Stimulated activated naive CD8-positive, alpha-beta T cell treated with anti-CD3 and anti-CD28 coated beads, Interleukin-15, Interleukin-2, amounts not matched to agents 100 ng/mL and 50 ng/mL, for 24 hours (primary cell): ENCODE measurements around the gene URB1.
"Not testable (repeated sequence)": the region's sequence is repeated elsewhere in the genome, so short reads cannot be mapped to it uniquely, and the experiment has no call there.

Experiments
- H3K27ac Mint-ChIP-seq: one replicate; pipeline ENCODE4 v1.8.0; 2021; ENCODE audit warnings: mild to moderate bottlenecking, mixed read lengths
- H3K27me3 Mint-ChIP-seq: one replicate; pipeline ENCODE4 v1.8.0; 2021; ENCODE audit warnings: mixed read lengths
- H3K36me3 Mint-ChIP-seq: one replicate; pipeline ENCODE4 v1.8.0; 2021; ENCODE audit warnings: low read depth, mixed read lengths
- H3K4me1 Mint-ChIP-seq: one replicate; pipeline ENCODE4 v1.8.0; 2021; ENCODE audit warnings: low read depth, mixed read lengths
- H3K4me3 Mint-ChIP-seq: one replicate; pipeline ENCODE4 v1.8.0; 2021; ENCODE audit warnings: mild to moderate bottlenecking, mixed read lengths
- H3K9me3 Mint-ChIP-seq: one replicate; pipeline ENCODE4 v1.8.0; 2021; ENCODE audit warnings: mixed read lengths

URB1 gene

DNA sequence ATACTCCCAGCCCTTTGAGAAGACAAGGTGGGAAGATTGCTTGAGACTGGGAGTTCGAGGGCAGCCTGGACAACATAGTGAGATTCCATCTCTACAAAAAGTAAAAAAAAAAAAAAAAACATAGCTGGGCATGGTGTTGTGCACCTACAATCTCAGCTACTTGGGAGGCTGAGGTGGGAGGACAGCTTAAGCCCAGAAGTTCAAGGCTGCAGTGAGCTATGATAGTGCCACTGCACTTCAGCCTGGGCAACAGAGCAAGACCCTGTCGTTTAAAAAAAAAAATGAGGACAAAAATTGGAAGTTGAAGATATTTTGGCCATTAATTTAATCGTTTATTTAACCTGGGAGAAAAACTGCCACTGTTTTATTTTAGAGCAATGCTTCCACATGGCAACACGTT is 1.1 kb downstream of the URB1 start:
- peaks cover 64% of the 10 kb centered on the region for H3K4me1 Mint-ChIP-seq
- H3K4me3 Mint-ChIP-seq: peak overlapping the region; percentile 94
- H3K27me3 Mint-ChIP-seq: peaks cover 8% of the 10 kb centered on the region
- H3K9me3 Mint-ChIP-seq: no peaks in the 10 kb centered on the region
- peak overlapping the region; percentile 80 for H3K27ac Mint-ChIP-seq
- peaks cover 41% of the 10 kb centered on the region for H3K36me3 Mint-ChIP-seq

DNA sequence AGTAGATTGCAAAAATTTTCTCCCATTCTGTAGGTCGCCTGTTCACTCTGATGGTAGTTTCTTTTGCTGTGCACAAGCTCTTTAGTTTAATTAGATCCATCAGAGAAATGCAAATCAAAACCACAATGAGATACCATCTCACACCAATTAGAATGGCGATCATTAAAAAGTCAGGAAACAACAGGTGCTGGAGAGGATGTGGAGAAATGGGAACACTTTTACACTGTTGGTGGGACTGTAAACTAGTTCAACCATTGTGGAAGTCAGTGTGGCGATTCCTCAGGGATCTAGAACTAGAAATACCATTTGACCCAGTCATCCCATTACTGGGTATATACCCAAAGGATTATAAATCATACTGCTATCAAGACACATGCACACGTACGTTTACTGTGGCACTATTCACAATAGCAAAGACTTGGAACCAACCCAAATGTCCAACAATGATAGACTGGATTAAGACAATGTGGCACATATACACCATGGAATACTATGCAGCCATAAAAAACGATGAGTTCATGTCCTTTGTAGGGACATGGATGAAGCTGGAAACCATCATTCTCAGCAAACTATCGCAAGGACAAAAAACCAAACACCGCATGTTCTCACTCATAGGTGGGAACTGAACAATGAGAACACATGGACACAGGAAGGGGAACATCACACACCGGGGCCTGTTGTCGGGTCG is 2.1 kb downstream of the URB1 start:
- not testable (repeated sequence) for H3K9me3 Mint-ChIP-seq, H3K27me3 Mint-ChIP-seq
- H3K4me3 Mint-ChIP-seq: peak overlapping the region; percentile 94
- peak overlapping the region; percentile 49 for H3K27ac Mint-ChIP-seq
- H3K36me3 Mint-ChIP-seq: peaks cover 42% of the 10 kb centered on the region
- H3K4me1 Mint-ChIP-seq: peaks cover 74% of the 10 kb centered on the region

GRCh38 chr21:32389337-32390015 is 3.3 kb downstream of the URB1 start:
- Mint-ChIP-seq H3K27me3 (no peaks in the 10 kb centered on the region), H3K4me1 (peaks cover 82% of the 10 kb centered on the region), H3K36me3 (peaks cover 54% of the 10 kb centered on the region), H3K4me3 (peak overlapping the region; percentile 94), H3K9me3 (no peaks in the 10 kb centered on the region), H3K27ac (peak overlapping the region; percentile 49)

DNA sequence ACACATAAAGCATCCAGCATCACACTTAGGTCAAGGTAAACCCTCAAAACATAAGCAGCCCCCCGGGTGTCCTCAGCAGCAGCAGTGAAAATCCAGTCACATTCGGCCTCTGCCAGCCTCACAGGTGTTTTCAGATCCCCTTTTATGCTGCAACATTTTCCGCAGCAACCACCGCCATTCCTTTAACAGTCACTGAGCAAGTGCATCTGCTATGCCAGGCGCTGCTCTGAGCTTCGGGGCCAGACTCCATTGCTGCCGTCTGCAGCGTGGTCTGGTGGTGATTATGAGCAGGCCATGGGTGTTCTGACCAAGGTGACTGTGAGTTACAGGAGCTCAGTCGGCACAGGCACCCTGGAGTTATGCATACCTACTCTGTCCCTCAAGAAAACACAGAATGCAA is 4.5 kb downstream of the URB1 start:
- no peak overlapping the region for H3K4me3 Mint-ChIP-seq
- peaks cover 66% of the 10 kb centered on the region for H3K36me3 Mint-ChIP-seq
- no peaks in the 10 kb centered on the region for H3K27me3 Mint-ChIP-seq
- peaks cover 73% of the 10 kb centered on the region for H3K4me1 Mint-ChIP-seq
- no peaks in the 10 kb centered on the region for H3K9me3 Mint-ChIP-seq
- no peak overlapping the region for H3K27ac Mint-ChIP-seq

DNA sequence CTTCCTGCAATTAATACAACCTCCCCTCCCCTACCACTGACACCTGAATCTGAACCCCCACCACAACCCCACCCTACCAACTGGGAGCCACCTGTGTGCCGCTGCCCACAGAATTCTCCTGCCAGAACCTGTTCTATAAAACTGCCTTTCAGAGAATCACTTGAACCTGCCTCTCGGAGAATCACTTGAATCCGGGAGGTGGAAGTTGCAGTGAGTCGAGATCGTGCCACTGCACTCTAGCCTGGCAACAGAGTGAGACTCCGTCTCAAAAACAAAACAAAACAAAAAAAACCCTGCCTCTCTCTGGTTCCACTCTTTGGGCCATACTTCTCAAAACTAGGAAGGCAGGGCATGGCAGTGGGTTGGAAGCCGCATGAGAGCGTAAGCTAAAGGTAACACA is 5.7 kb downstream of the URB1 start:
- Mint-ChIP-seq H3K27me3 (no peaks in the 10 kb centered on the region), H3K36me3 (peaks cover 77% of the 10 kb centered on the region), H3K4me3 (no peak overlapping the region), H3K4me1 (peaks cover 71% of the 10 kb centered on the region), H3K9me3 (no peaks in the 10 kb centered on the region), H3K27ac (no peak overlapping the region)

DNA sequence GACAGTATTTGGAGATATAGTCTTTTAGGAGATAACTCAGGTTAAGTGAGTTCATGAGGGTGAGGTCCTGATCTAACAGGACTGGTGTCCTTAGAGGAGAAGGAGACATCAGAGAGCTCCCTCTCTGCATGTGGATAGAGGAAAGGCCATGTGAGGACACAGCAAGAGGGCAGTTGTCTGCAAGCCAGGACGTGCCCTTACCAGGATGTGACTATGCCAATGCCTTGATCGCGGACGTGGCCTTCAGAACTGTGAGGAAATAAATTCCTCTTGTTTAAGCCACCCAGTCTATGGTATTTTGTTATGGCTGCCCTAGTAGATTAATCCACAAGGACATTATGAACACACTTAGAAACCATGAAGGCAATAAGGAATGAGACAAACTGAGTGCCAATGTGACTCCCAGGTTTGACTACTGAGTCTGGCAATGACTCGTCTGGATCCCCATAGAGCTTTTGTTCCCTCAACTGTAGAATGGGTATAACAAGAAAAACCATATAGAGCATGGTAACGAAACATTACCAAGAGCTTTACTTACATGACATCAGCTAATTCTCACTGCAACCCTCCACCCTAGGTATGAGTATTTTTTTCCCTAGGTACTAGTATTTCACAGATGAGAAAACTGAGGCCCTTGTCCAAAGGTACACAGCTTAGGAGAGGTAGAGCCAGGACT is 6.5 kb downstream of the URB1 start:
- Mint-ChIP-seq H3K36me3 (peaks cover 77% of the 10 kb centered on the region), H3K9me3 (no peaks in the 10 kb centered on the region), H3K27me3 (no peaks in the 10 kb centered on the region), H3K4me3 (no peak overlapping the region), H3K27ac (peak overlapping the region; percentile 31), H3K4me1 (peaks cover 67% of the 10 kb centered on the region)

GRCh38 chr21:32383812-32384211 is 9.0 kb downstream of the URB1 start:
- H3K4me1 Mint-ChIP-seq: peaks cover 42% of the 10 kb centered on the region
- no peaks in the 10 kb centered on the region for H3K27me3 Mint-ChIP-seq
- H3K27ac Mint-ChIP-seq: no peak overlapping the region
- peaks cover 81% of the 10 kb centered on the region for H3K36me3 Mint-ChIP-seq
- H3K9me3 Mint-ChIP-seq: no peaks in the 10 kb centered on the region
- no peak overlapping the region for H3K4me3 Mint-ChIP-seq

DNA sequence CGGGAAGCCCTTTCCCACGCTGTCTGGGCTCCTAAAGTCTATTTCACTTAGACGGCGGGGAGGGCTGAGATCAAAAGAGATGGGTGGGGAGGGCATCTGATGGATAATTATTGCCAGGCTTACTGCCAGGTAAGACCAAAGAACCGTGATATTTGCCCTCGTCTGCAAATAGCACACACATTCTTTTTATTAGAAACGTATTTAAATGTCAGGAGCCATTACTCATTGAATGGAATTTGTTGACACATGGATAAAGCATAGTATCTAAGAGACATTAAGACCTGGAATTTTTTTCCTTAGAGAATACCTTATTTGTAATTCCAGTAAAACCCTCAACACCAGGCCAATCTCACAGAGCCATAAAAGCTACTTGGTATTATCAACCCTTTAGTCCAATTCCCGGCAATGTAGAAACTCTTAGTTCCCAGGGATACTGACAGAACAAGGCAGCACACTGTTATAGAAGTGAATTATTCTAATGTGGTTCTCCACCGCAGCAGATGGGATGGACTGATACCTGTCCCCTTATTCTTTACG is 10.6 kb downstream of the URB1 start:
- Mint-ChIP-seq H3K27ac (no peak overlapping the region), H3K27me3 (no peaks in the 10 kb centered on the region)

GRCh38 chr21:32381571-32381970 is 11.2 kb downstream of the URB1 start:
- no peak overlapping the region for H3K27ac Mint-ChIP-seq
- no peaks in the 10 kb centered on the region for H3K27me3 Mint-ChIP-seq
- H3K36me3 Mint-ChIP-seq: peaks cover 90% of the 10 kb centered on the region
- no peaks in the 10 kb centered on the region for H3K9me3 Mint-ChIP-seq
- no peak overlapping the region for H3K4me3 Mint-ChIP-seq
- H3K4me1 Mint-ChIP-seq: peaks cover 21% of the 10 kb centered on the region

More for the DNA sequence above, 10.6 kb downstream of the URB1 start:
- H3K9me3 Mint-ChIP-seq: no peaks in the 10 kb centered on the region
- peaks cover 84% of the 10 kb centered on the region for H3K36me3 Mint-ChIP-seq
- H3K4me1 Mint-ChIP-seq: peaks cover 26% of the 10 kb centered on the region
- H3K4me3 Mint-ChIP-seq: no peak overlapping the region

DNA sequence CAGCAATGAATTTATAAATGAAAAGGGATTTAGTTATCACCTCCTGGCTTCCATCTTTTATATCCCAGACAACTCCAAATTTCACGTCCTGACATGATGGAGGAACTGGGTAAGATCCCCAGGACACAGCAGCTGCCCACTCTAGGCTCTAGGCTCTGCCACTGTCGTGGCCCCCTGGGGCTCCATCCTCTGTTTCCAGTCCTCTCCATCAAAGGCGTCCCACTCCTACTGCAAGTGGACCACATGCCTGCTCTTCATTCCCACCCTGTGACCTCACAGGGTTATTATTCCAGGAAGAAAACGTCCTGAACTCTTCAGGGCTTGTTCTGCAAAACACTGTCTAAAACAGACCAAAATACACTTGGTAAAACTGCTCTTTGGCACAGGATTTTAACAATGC is 11.9 kb downstream of the URB1 start:
- peaks cover 14% of the 10 kb centered on the region for H3K4me1 Mint-ChIP-seq
- H3K4me3 Mint-ChIP-seq: no peak overlapping the region
- H3K36me3 Mint-ChIP-seq: peaks cover 96% of the 10 kb centered on the region
- H3K9me3 Mint-ChIP-seq: no peaks in the 10 kb centered on the region
- H3K27ac Mint-ChIP-seq: no peak overlapping the region
- H3K27me3 Mint-ChIP-seq: no peaks in the 10 kb centered on the region

GRCh38 chr21:32378956-32379355 is 13.9 kb downstream of the URB1 start:
- peaks cover 87% of the 10 kb centered on the region for H3K36me3 Mint-ChIP-seq

GRCh38 chr21:32377991-32378390 is 14.8 kb downstream of the URB1 start:
- H3K27ac Mint-ChIP-seq: peak overlapping the region; percentile 8
- no peak overlapping the region for H3K4me3 Mint-ChIP-seq
- H3K36me3 Mint-ChIP-seq: peaks cover 82% of the 10 kb centered on the region
- peaks cover 3% of the 10 kb centered on the region for H3K4me1 Mint-ChIP-seq
- no peaks in the 10 kb centered on the region for H3K9me3 Mint-ChIP-seq
- H3K27me3 Mint-ChIP-seq: no peaks in the 10 kb centered on the region

More at GRCh38 chr21:32378956-32379355, 13.9 kb downstream of the URB1 start:
- Mint-ChIP-seq H3K4me3 (no peak overlapping the region), H3K4me1 (peaks cover 3% of the 10 kb centered on the region), H3K27me3 (no peaks in the 10 kb centered on the region), H3K27ac (no peak overlapping the region), H3K9me3 (no peaks in the 10 kb centered on the region)

DNA sequence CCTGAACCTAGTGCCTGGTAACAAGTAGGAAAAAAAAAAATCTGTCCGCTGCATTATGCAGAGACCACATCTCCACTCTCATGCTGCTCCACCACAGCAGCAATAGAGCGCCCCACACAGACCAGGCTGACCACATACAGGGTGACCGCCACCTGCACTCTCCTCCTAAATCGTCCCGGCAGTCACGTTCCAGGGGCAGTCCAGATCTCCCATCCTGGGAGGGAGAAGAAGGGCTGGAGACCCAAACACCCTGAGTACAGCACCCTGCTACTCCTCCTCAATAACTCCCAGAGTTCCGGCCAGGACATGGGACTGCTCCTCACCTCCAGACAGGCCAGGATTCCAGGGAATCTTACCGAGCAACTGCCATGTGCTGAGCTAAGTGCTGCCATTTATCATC is 15.3 kb downstream of the URB1 start:
- Mint-ChIP-seq H3K36me3 (peaks cover 82% of the 10 kb centered on the region), H3K9me3 (no peaks in the 10 kb centered on the region), H3K27ac (no peak overlapping the region), H3K27me3 (no peaks in the 10 kb centered on the region), H3K4me3 (no peak overlapping the region), H3K4me1 (peaks cover 3% of the 10 kb centered on the region)

GRCh38 chr21:32372755-32373154 is 20.1 kb downstream of the URB1 start:
- Mint-ChIP-seq H3K36me3 (peaks cover 81% of the 10 kb centered on the region), H3K27ac (no peak overlapping the region), H3K27me3 (no peaks in the 10 kb centered on the region), H3K9me3 (no peaks in the 10 kb centered on the region), H3K4me1 (peaks cover 15% of the 10 kb centered on the region), H3K4me3 (no peak overlapping the region)

- H3K36me3 Mint-ChIP-seq: peaks cover 82% of the 10 kb centered on the region
- H3K9me3 Mint-ChIP-seq: no peaks in the 10 kb centered on the region
- H3K27ac Mint-ChIP-seq: peak overlapping the region; percentile 64
- no peaks in the 10 kb centered on the region for H3K27me3 Mint-ChIP-seq
- peaks cover 15% of the 10 kb centered on the region for H3K4me1 Mint-ChIP-seq
- H3K4me3 Mint-ChIP-seq: no peak overlapping the region
These were observed 20.9 kb downstream of the URB1 start for GRCh38 chr21:32371913-32372314.
